ENCODE measurements around the gene RBSN. TPM values are rescaled to one million over a fixed set of nuclear protein-coding genes. Genes with fewer than 3 reads are reported as not detected.
A peak's percentile ranks its signal among the peaks of the same experiment; 100 is the strongest.

RBSN gene
- total RNA-seq, 5 donors from 2014 or later (not counting 1 experiment from before 2014, with no cell fraction given), result 24.7 to 42.7 (median 34.4) TPM

GRCh38 chr3:15052335-15053242 lies 46.4 kb downstream of the RBSN start:
- Histone ChIP-seq H3K4me1 (ENCODE audit: control insufficient read depth in 1 of 2, extremely low read depth in 1 of 2, insufficient read depth in 2 of 2, low read length in 2 of 2) (peaks cover 0 to 23% of the 10 kb centered on the region in 2 experiments), H3K27me3 (replicated peaks in 1 of 2; ENCODE audit: control insufficient read depth in 2 of 2, extremely low read depth in 1 of 2, insufficient read depth in 2 of 2, low read length in 1 of 2) (no peaks in the 10 kb centered on the region), H3K27ac (ENCODE audit: low read length) (no peak overlapping the region), H3K9me3 (no peaks in the 10 kb centered on the region), H3K4me3 (ENCODE audit: control insufficient read depth in 1 of 2, extremely low read depth in 1 of 2, low read length in 1 of 2) (no peak overlapping the region), H3K36me3 (ENCODE audit: control insufficient read depth in 2 of 2, extremely low read depth in 1 of 2, insufficient read depth in 1 of 2, low read length in 1 of 2) (peaks cover 8 to 61% of the 10 kb centered on the region in 2 donors)
- ChIA-PET CTCF (no interaction called here), POLR2A (interaction anchor here in 1 of 2 donors (0.5 kb wide), 1 partner anchor 43 kb away, joined by 4 read pairs; no protein-coding TSS in a partner anchor)
- Mint-ChIP-seq H3K9me3 (peaks cover 0 to 4% (median 0%) of the 10 kb centered on the region in 3 donors), H3K36me3 (peaks cover 31% of the 10 kb centered on the region), H3K27me3 (no peaks in the 10 kb centered on the region), H3K4me3 (no peak overlapping the region), H3K4me1 (peaks cover 38 to 53% (median 44%) of the 10 kb centered on the region in 3 donors), H3K27ac (peak overlapping the region in 1 of 2 donors; percentile 53)
- DNase-seq, result no peak
- no peak for ATAC-seq (replicated peaks in 1 of 4)
- WGBS (ENCODE audit: insufficient coverage), result 90% methylated on average over 9 of the region's 14 CpGs

DNA sequence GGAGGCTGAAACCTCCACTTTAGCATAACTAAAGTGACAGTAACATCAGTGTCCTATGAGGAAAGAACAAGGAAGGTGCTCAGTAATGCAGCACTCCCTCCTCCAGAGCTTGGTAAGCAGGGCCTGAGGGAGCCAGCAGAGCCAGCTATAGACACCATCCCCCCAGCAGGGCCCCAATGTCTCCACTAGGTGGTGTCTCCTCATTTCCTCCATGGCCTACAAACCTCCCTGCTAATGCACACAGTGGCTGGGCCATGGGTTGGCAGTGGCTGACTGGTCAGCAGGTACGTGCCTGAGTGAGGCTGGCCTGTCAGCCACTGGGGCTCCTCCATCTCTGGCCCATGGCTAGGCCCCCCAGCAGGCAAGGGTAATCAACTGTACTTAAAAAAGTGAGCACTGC lies 47.4 kb downstream of the RBSN start:
- Histone ChIP-seq H3K27ac (ENCODE audit: low read length) (no peak overlapping the region), H3K36me3 (ENCODE audit: control insufficient read depth in 2 of 2, extremely low read depth in 1 of 2, insufficient read depth in 1 of 2, low read length in 1 of 2) (peaks cover 14 to 62% of the 10 kb centered on the region in 2 donors), H3K27me3 (replicated peaks in 1 of 2; ENCODE audit: control insufficient read depth in 2 of 2, extremely low read depth in 1 of 2, insufficient read depth in 2 of 2, low read length in 1 of 2) (no peaks in the 10 kb centered on the region), H3K4me3 (ENCODE audit: control insufficient read depth in 1 of 2, extremely low read depth in 1 of 2, low read length in 1 of 2) (no peak overlapping the region), H3K4me1 (ENCODE audit: control insufficient read depth in 1 of 2, extremely low read depth in 1 of 2, insufficient read depth in 2 of 2, low read length in 2 of 2) (peaks cover 0 to 19% of the 10 kb centered on the region in 2 experiments), H3K9me3 (no peaks in the 10 kb centered on the region)
- Mint-ChIP-seq H3K9me3 (peaks cover 0 to 4% (median 0%) of the 10 kb centered on the region in 3 donors), H3K4me3 (no peak overlapping the region), H3K4me1 (peaks cover 35 to 49% (median 37%) of the 10 kb centered on the region in 3 donors), H3K36me3 (peaks cover 32% of the 10 kb centered on the region), H3K27ac (peak overlapping the region; percentile 46 to 58), H3K27me3 (no peaks in the 10 kb centered on the region)
- POLR2A ChIA-PET, result no interaction called here
- DNase-seq, result peak in 28 of 35 experiments; percentile 4 to 54 (median 27)
- peak; percentile 60 to 86 (median 74) for ATAC-seq (replicated peaks in 1 of 4)
- WGBS (ENCODE audit: insufficient coverage), result 75% methylated on average over 1 of the region's 1 CpG
- CTCF ChIA-PET, result interaction anchor here (0.6 to 0.9 kb wide), 3 partner anchors 13 to 67 kb away, joined by 3 read pairs; no protein-coding TSS in a partner anchor

- Histone ChIP-seq H3K9me3 (no peaks in the 10 kb centered on the region), H3K4me1 (ENCODE audit: control insufficient read depth in 1 of 2, extremely low read depth in 1 of 2, insufficient read depth in 2 of 2, low read length in 2 of 2) (peaks cover 0 to 14% of the 10 kb centered on the region in 2 experiments), H3K27me3 (replicated peaks in 1 of 2; ENCODE audit: control insufficient read depth in 2 of 2, extremely low read depth in 1 of 2, insufficient read depth in 2 of 2, low read length in 1 of 2) (no peaks in the 10 kb centered on the region), H3K27ac (ENCODE audit: low read length) (no peak overlapping the region), H3K36me3 (ENCODE audit: control insufficient read depth in 2 of 2, extremely low read depth in 1 of 2, insufficient read depth in 1 of 2, low read length in 1 of 2) (peaks cover 14 to 71% of the 10 kb centered on the region in 2 donors), H3K4me3 (ENCODE audit: control insufficient read depth in 1 of 2, extremely low read depth in 1 of 2, low read length in 1 of 2) (no peak overlapping the region)
- ChIA-PET POLR2A (interaction anchor here in 1 of 2 donors (0.8 kb wide), 1 partner anchor 14 kb away, joined by 5 read pairs; no protein-coding TSS in a partner anchor), CTCF (interaction anchor here in 1 of 2 donors (0.7 kb wide), 1 partner anchor 59 kb away, joined by 8 read pairs; no protein-coding TSS in a partner anchor)
- H3K27me3 Mint-ChIP-seq, result no peaks in the 10 kb centered on the region
- peaks cover 29% of the 10 kb centered on the region for H3K36me3 Mint-ChIP-seq
- WGBS (ENCODE audit: insufficient coverage), result 100% methylated on average over 2 of the region's 3 CpGs
- no peak overlapping the region for H3K4me3 Mint-ChIP-seq
- peaks cover 28 to 42% (median 36%) of the 10 kb centered on the region in 3 donors for H3K4me1 Mint-ChIP-seq
- DNase-seq, result peak in 1 of 35 experiments; percentile 7
- no peak for ATAC-seq (replicated peaks in 1 of 4)
- peak overlapping the region; percentile 2 to 36 for H3K27ac Mint-ChIP-seq
- H3K9me3 Mint-ChIP-seq, result peaks cover 0 to 4% (median 0%) of the 10 kb centered on the region in 3 donors
Measured at GRCh38 chr3:15050405-15051092, 48.4 kb downstream of the RBSN start.

DNA sequence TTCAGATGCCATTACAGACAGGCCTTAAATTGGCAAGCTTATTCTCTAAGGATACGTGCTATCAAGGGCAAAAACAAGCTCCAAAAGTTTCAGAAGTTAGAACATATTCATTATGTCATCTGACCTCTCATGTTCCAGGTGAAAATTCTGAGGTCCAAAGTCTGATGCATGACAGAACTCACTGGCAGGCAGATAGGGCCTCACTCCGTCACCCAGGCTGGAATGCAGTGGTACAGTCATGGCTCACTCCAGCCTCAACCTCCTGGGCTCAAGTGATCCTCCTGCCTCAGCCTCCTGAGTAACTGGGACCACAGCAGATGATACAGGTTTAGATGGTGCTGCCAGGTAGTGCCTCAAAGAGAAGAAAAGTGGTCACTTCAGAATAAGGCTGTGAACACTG lies 49.4 kb downstream of the RBSN start:
- H3K27me3 Mint-ChIP-seq, result no peaks in the 10 kb centered on the region
- ATAC-seq (replicated peaks in 1 of 4) (no peak), DNase-seq (no peak)
- ChIA-PET POLR2A (interaction anchor here in 1 of 2 donors (0.6 kb wide), 1 partner anchor 14 kb away, joined by 3 read pairs; no protein-coding TSS in a partner anchor), CTCF (no interaction called here)
- H3K36me3 Mint-ChIP-seq, result peaks cover 22% of the 10 kb centered on the region
- no peak overlapping the region for H3K4me3 Mint-ChIP-seq
- peaks cover 0 to 10% of the 10 kb centered on the region in 2 experiments for H3K4me1 ChIP-seq (ENCODE audit: control insufficient read depth in 1 of 2, extremely low read depth in 1 of 2, insufficient read depth in 2 of 2, low read length in 2 of 2)
- no peak overlapping the region for H3K27ac Mint-ChIP-seq
- no peaks in the 10 kb centered on the region for H3K27me3 ChIP-seq (replicated peaks in 1 of 2; ENCODE audit: control insufficient read depth in 2 of 2, extremely low read depth in 1 of 2, insufficient read depth in 2 of 2, low read length in 1 of 2)
- H3K36me3 ChIP-seq (ENCODE audit: control insufficient read depth in 2 of 2, extremely low read depth in 1 of 2, insufficient read depth in 1 of 2, low read length in 1 of 2), result peaks cover 14 to 81% of the 10 kb centered on the region in 2 donors
- peaks cover 21 to 35% (median 34%) of the 10 kb centered on the region in 3 donors for H3K4me1 Mint-ChIP-seq
- no peaks in the 10 kb centered on the region for H3K9me3 ChIP-seq
- H3K9me3 Mint-ChIP-seq, result no peaks in the 10 kb centered on the region
- H3K4me3 ChIP-seq (ENCODE audit: control insufficient read depth in 1 of 2, extremely low read depth in 1 of 2, low read length in 1 of 2), result no peak overlapping the region
- WGBS (ENCODE audit: insufficient coverage), result 100% methylated on average over 2 of the region's 2 CpGs
- H3K27ac ChIP-seq (ENCODE audit: low read length), result no peak overlapping the region

DNA sequence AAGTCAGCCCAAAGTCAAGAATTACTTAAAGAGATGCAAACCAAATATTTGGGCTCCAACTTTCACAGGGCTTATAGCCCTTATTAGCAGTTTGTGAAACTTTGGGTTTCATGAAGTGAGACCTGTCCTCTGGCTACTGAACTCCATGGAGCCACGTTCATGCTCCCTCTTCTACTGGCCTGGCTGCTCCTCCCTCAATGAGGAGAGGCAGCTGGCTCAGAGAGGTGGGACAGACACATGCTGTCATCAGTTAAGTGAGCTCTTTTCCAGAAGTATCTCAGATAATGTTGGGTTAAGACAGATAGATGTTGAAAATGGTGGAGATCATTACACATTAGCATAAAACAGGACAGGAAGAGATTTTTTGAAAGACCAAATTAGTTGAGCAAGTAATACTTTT lies 53.3 kb downstream of the RBSN start:
- H3K36me3 ChIP-seq (ENCODE audit: control insufficient read depth in 2 of 2, extremely low read depth in 1 of 2, insufficient read depth in 1 of 2, low read length in 1 of 2), result peaks cover 18 to 93% of the 10 kb centered on the region in 2 donors

DNA sequence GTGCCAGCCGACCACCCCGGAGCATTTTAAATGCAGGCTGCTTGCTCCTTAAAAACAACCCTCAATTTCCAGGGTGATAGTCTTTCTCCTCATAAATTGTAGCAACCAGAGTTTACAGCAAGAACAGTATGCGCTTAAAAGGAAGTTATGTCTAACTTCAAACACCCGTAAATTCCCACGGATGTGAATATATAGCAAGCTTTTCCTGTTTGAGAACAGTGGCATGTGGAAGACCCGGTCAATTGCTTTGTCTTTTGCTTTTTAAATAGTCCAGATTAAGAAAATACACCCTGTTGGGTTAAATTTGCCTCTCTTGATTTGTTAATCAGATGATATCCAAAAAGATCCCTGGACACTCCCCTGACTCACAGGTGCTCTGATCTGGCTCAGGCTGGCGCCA lies 54.6 kb downstream of the RBSN start:
- Mint-ChIP-seq H3K27me3 (no peaks in the 10 kb centered on the region), H3K36me3 (peaks cover 35% of the 10 kb centered on the region), H3K4me3 (peak overlapping the region in 1 of 3 donors; percentile 25), H3K27ac (peak overlapping the region; percentile 79 to 87), H3K9me3 (no peaks in the 10 kb centered on the region), H3K4me1 (peaks cover 17 to 38% (median 25%) of the 10 kb centered on the region in 3 donors)
- whole genome bisulfite sequencing (ENCODE audit: insufficient coverage), result 87% methylated on average over 5 of the region's 7 CpGs
- Histone ChIP-seq H3K27me3 (replicated peaks in 1 of 2; ENCODE audit: control insufficient read depth in 2 of 2, extremely low read depth in 1 of 2, insufficient read depth in 2 of 2, low read length in 1 of 2) (no peaks in the 10 kb centered on the region), H3K36me3 (ENCODE audit: control insufficient read depth in 2 of 2, extremely low read depth in 1 of 2, insufficient read depth in 1 of 2, low read length in 1 of 2) (peaks cover 17 to 92% of the 10 kb centered on the region in 2 donors), H3K9me3 (no peaks in the 10 kb centered on the region), H3K4me1 (ENCODE audit: control insufficient read depth in 1 of 2, extremely low read depth in 1 of 2, insufficient read depth in 2 of 2, low read length in 2 of 2) (peaks cover 2 to 10% of the 10 kb centered on the region in 2 experiments), H3K4me3 (ENCODE audit: control insufficient read depth in 1 of 2, extremely low read depth in 1 of 2, low read length in 1 of 2) (no peak overlapping the region), H3K27ac (ENCODE audit: low read length) (no peak overlapping the region)
- ChIA-PET POLR2A (no interaction called here), CTCF (no interaction called here)
- DNase-seq (no peak), ATAC-seq (replicated peaks in 1 of 4) (no peak)

More for the DNA sequence above, 53.3 kb downstream of the RBSN start:
- POLR2A ChIA-PET, result no interaction called here
- DNase-seq, result no peak
- H3K27ac Mint-ChIP-seq, result peak overlapping the region; percentile 20 to 34
- WGBS (ENCODE audit: insufficient coverage), result 100% methylated on average over 1 of the region's 1 CpG
- no peak for ATAC-seq (replicated peaks in 1 of 4)
- Histone ChIP-seq H3K27me3 (replicated peaks in 1 of 2; ENCODE audit: control insufficient read depth in 2 of 2, extremely low read depth in 1 of 2, insufficient read depth in 2 of 2, low read length in 1 of 2) (no peaks in the 10 kb centered on the region), H3K27ac (ENCODE audit: low read length) (no peak overlapping the region), H3K9me3 (no peaks in the 10 kb centered on the region), H3K4me1 (ENCODE audit: control insufficient read depth in 1 of 2, extremely low read depth in 1 of 2, insufficient read depth in 2 of 2, low read length in 2 of 2) (peaks cover 2 to 10% of the 10 kb centered on the region in 2 experiments), H3K4me3 (ENCODE audit: control insufficient read depth in 1 of 2, extremely low read depth in 1 of 2, low read length in 1 of 2) (no peak overlapping the region)
- H3K4me1 Mint-ChIP-seq, result peaks cover 23 to 43% (median 29%) of the 10 kb centered on the region in 3 donors
- no peak overlapping the region for H3K4me3 Mint-ChIP-seq
- H3K9me3 Mint-ChIP-seq, result no peaks in the 10 kb centered on the region
- CTCF ChIA-PET, result no interaction called here
- H3K36me3 Mint-ChIP-seq, result peaks cover 33% of the 10 kb centered on the region
- no peaks in the 10 kb centered on the region for H3K27me3 Mint-ChIP-seq

All from T-cell (primary cell).